HG02571 (cell line): Measurements from ENCODE around the gene CST7.

Experiments
- ATAC-seq: cut with Tn5 transposase; IDR thresholded peaks from one replicate; pipeline ENCODE4 v1.9.1; 2021; ENCODE audit warnings: mild to moderate bottlenecking, moderate library complexity; ENCODE audit not compliant: unreplicated experiment

CST7 gene

DNA sequence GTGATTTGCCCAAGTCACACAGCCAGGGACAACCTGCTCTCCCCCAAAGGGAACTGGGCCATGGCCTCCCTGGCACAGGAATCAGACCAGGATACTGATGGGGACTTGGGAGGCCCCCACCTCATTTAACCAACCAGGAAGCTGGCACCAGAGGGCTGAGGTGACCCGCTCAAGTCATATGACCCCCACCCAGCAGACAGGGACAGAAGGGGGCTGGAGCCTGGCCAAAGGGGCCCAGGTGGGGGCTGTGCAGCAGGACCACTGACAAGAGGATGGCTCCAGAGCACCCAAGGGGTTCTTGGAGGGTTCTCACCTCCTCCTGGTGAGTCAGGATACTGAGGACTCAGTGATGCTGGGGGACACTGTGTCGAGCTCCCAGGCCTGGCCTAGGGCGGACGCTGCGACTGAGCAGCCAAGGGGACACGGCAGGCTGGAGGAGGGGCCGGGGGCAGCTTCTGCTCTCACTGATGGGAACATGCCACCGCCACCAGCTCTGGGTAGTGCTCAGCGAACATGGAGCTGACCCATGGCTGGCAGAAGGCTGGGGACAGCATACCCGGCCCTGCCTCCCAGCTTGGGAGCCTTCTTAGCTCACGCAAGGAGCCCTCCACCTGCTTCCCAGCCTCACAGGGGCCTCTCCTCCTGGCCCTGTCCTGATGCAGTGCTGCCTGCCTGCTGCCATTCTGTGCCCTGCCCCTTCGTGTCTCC, 1.2 kb downstream of the CST7 start:
- no peak for ATAC-seq

DNA sequence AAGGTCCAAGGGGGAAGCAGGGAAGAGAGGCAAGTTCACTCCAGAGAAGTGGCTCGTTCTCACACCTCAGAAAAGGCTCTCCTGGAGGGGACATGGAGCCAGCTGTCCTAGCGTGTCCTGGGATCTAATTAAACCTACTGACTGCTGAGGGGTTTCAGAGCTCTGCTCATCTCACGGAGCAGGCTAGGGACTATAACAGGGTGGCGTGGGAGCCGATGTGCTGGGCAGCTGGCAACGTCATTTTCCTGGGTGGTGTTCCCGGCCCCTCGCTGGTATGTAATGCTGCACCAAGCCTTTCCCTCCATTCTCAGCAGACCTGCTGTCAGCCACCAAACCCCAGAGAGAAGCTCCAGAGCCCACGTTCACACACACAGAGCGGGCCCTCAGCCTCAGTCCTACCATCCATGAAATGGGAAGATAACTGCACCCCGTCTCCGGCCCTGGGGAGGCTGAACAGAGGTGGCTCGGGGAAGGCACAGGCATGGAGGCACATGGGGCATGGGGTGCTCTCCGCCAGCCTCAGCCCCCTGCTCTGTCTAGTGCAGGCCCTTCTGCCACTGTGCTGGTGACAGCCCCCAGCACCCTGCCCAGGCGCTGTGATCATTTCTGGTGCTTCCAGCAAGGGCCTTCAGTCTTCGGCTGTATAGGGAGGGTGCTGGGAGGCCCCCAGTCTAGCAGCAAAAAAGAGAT, 1.9 kb downstream of the CST7 start:
- ATAC-seq: no peak

DNA sequence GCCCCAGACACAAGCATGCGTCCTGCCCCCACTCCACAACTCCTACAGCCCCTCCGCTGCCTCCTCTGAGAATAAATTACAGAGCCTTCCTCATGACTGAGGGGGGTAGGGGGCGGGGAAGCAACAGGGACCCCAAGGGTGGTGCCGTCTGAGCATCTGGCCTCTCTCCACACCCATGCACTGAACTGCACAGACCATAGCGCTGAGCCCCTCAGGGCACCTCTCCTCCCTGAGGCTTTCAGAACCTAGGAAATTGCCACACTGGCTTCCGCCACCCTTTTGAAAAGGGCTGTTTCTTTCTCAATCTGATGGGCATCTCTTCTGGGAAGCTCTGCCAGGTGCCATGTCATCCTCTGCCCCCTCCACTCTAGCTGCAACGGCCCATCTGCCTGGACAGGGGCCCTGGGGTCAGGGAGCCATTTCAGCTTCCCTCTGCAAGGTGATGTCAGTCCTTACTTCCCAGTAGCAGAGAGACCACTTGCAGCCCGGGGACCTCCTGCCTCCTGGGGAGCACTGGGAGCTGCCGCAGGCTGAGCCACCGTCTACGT, 2.5 kb downstream of the CST7 start:
- ATAC-seq: no peak

DNA sequence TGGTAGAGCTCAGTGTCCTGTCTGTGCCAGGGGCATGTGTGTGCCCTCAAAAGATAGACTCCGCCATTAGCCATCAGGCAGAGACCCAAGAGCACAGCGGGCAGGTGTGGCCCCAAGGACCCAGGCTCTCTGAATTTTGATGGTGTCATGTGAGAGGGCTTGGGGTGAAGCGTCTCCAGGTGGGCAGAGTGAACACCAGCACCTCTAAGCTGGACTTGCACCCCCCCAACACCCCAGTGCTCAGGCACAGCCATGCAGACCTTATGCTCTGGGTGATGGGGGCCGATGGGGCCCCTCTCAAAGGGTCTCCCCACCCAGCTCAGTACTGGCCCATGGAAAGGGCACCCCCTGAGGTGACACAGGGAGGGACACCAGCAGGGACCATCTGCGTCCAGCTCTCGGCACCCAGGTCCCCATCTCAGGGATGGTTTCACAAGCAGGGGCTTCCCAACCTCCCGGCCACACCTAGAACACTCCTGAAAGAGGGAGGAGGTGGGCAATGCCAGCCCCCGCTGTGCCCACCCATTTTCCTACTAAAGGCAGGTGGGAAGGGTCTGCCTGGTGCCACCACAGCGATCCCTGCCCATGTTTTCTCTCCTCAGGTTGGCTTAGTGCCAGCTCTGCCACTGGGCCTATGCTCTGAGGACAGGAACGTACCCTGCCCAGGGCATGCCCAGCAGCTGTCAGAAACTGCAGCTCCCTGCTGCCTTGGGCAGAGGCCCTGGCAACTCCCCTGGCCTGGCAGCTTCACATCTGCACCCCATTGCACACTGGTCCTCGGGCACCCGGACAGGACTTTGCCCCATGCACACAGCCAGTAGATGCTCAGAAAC, 3.5 kb downstream of the CST7 start:
- ATAC-seq: no peak

DNA sequence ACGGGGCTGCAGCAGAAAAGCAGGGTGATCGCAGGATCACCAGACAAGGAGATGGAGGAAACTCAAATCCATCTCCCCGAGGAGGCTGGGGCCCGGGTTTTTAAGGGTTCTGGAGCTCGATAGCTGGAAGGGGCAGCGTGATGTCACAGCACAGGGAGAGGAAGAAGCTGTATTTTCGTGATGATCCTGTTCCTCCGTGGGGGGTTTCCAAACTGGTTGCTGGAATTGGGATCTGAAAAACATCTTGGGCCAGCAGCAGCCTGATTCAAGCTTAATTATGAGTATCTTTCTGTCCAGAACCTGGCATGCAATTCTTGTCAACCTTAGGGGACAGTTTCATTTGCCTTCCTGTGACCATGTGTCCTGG, 4.1 kb downstream of the CST7 start:
- no peak for ATAC-seq

DNA sequence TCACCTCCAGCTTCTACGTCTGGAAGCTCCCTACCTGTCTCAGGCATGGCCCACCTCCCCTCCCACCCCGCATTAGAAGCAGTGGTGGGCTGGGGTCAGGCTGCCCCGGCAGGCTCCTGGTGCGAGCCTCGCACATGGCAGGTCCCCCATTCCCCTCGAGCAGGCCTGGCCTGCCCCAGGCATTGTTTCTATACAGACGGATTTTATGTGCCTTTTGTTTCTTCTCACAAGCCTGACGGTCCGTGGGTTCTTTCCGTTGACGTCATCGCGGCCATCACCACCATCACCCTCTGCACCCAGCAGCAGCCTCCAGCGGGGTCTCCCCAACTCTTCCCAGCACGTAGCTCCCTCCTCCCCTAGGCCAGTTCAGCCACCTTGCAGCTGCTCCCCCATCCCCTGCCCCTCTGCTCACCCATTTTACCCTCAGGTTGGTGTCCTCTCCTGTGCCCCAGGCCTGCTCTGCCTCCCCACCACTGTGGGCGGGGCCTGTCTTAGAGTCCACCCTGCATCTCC, 4.6 kb downstream of the CST7 start:
- no peak for ATAC-seq

DNA sequence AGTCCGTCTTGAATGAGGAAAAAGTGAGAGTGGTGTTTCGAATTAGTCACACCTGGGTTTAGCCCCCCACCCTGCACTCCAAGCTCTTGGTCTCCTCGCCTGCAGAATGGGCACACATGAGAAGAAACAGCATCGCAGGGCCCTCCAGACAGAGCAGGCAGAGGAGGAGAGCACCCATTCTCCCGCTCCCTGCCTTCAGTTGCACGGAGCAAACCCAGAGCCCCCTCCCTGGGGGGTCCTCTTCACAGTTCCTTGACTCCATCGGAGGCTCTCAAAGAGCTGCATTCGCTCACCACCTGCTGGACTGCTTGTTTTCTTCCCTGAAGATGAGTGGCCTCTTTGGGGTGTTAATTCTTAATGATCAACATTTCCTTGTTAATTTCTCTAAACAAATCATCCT, 5.1 kb downstream of the CST7 start:
- ATAC-seq: no peak

DNA sequence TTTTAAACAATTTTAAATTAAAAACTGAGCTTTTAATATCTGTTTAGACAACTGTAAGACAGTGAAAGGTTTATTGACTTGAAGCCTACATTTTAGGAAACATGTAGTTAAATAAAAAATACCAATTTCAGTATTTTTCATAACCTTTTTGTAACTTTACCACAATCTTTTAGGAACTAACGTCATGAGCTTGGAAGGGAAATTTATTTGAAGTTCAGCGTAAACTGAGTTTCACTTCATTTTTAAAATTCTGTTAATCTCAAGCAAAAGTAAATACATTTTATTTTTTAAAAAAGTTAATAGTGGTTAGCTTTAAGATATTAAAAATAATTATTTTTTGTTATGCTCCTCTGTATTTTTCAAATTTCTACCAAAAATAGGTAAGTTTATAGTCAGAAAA, 5.5 kb downstream of the CST7 start:
- no peak for ATAC-seq

DNA sequence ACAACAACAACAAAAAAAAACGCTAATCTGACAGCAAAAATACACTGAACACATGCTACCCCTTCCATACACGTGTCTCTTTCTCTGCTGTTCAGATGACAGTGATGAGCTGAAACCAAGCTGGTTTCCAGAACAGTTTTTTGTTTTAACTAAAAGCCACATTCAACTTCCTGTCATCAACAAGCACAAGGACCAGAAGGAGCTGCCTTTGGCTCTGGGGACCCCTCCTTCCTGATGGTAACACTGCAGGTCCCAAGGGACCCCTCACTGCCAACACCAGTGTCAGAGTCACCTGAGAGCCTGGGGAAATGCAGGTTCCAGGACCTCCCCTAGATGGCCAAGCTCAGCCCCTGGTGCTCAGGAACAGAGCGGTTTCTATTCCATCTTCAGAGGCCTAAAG, 6.0 kb downstream of the CST7 start:
- peak; percentile 57 for ATAC-seq

DNA sequence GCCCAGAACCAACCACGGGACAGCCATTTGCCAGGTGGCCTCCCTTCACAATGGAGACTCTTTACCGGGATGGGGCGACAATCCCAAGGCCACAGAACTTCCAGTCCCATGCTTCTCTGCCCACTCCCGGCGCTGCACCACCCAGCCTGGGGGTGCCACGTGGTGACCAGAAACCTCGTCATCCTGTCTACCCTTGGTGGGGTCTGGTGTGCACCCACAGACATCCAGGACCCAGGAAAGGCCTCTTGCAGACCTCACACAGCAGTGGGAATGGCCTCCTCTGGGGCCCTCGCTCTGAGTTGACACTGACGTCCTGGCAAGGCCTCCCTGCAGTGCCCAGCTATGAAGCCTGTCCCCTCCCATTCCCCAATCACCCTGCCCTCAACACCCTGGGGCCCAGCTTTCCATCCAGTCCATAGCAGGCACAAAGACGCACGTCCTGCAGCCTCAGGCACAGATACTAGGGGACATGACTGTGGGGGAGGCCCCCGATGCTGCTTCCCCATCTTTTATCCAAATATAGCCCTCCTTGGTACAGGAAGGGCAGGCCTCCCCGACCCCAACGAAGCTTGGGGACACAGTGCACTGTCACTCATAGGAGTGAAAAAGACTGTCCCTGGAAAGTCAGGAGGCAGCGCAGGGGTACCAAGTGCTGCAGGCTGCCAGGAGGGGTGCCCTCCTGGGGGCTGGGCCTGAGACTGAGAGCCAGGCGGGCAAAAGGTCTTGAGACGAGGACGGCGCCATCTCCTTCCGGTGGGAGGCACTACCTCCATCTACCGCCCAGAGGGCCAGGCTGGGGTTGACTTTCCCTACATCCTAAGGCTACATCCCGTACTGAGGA, 7.2 kb downstream of the CST7 start:
- no peak for ATAC-seq

DNA sequence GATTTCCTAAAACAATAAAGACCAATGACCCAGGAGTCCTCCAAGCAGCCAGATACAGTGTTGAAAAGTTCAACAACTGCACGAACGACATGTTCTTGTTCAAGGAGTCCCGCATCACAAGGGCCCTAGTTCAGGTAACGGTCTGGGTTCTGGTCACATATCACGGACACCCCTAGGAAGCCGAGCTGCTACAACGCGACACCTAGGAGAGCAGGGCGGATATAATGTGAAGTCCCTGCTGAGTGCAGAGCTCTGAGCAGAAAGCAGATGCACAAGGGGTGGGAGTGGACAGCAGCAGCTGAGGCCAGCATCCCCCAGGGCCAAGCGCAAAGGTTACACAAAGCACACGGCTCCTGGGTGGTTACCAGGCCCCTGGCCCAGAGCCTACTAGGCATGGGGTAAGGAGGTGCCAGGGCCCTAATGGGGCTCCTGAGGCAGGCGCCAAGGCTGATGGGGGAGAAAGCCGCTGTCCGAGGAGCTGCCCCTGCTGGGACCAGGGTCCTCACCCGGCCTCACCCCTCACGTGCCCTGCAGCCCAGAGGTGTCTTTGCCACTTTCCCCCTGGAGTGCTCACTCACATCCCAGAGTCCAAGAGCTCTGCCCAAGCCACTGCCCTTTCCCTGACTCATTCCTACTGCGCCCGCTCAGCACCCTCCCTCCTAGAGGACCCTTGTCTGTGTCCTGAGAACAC, 8.4 kb downstream of the CST7 start:
- no peak for ATAC-seq

DNA sequence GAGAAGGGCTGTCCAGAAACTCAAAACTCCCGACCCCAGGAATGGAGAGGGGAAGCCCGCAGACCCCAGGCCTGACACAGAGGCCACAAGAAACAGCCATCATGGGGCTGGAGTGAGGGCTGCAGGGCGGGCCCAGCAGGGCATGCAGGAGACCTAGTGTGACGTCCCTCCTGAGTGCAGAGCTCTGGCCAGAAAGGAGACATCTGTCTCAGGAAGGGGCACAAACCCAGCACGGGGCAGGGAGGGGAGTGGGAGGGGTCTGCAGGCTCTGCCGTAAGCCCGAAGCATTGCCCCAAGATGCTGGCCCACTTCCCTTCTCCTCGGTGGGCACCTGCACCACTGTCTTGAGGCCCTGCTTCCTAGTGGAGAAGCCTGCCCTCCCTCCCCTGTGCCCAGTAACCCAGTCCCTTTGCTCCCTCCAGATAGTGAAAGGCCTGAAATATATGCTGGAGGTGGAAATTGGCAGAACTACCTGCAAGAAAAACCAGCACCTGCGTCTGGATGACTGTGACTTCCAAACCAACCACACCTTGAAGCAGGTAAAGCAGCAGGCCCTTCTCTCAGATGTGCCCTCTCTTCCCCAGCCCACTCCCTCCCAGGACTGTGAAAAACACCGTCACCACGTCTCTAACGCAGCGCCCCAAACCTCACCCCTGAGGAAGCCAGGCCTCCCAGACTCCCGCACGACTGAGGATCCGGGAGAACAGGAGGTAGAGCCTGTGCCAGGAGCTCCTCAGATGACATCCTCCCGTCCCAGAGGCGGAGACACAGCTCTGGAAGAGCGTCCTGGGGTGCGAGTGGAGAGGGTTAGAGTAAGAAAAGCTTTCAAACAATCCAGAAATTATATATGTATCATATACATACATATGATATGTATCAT, 9.7 kb downstream of the CST7 start:
- ATAC-seq: no peak

DNA sequence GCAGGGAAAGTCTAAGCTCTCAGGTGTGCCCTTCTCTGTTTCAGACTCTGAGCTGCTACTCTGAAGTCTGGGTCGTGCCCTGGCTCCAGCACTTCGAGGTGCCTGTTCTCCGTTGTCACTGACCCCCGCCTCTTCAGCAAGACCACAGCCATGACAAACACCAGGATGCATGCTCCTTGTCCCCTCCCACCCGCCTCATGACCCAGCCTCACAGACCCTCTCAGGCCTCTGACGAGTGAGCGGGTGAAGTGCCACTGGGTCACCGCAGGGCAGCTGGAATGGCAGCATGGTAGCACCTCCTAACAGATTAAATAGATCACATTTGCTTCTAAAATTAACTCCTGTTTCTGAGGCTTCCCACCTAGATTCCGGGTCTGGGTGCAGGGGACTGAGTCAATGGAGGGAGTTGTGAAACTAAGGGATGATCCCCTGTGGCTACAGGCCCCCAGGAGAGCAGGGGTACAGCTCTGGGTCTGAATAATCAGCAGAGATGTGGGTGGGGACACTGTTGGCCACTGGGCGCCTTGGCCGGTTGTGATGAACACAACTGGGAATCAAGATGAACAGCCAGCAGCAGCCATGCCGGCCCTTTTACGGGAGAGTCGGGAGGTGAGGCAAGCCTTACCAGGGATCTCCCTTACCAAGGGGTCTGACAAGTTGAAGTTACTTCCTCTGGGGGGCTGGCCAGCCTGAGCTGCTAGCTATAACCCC, 10.7 kb downstream of the CST7 start:
- ATAC-seq: no peak

DNA sequence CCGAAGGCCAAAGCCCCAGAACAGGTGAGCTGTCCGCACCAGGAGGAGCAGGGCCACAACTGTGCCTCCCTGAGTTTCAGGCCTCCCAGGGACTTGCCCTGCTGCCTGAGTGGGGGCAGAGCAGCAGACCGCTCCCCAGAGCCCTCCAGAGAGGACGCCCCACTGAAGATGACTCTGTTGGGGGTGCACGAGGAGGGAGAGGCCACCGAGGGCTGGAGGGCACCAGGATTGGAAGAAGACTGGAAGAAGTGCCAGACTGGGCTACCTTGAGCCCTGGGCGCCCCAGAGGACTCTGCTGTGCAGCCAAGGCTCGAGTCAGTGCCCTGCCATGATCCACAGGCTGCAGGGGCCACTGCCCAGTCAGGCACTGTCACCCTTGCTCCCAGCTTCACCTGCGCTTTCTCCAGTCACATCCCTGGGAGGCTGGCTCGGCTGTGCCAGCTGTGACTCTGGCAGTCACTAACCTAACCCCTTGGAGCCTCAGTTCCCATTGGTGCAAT, 11.3 kb downstream of the CST7 start:
- ATAC-seq: no peak

DNA sequence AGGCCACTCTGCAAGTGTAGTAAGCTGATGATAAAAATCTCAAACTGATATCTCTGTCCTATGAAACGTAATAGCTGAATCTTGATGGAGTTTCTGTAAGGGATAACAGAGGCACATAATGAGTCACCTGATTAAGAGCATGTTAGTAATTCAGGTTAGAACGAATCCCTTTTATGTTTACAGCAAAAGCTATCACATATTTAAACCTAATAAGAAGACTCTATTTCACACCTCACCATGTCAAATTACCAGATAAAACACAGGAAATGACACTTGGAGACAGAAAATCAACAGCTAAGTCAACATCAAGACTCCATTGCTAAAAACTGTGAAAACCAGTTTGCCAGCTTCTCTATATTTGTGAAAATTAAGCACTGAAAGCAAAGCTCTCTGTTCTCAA, 11.8 kb downstream of the CST7 start:
- no peak for ATAC-seq

DNA sequence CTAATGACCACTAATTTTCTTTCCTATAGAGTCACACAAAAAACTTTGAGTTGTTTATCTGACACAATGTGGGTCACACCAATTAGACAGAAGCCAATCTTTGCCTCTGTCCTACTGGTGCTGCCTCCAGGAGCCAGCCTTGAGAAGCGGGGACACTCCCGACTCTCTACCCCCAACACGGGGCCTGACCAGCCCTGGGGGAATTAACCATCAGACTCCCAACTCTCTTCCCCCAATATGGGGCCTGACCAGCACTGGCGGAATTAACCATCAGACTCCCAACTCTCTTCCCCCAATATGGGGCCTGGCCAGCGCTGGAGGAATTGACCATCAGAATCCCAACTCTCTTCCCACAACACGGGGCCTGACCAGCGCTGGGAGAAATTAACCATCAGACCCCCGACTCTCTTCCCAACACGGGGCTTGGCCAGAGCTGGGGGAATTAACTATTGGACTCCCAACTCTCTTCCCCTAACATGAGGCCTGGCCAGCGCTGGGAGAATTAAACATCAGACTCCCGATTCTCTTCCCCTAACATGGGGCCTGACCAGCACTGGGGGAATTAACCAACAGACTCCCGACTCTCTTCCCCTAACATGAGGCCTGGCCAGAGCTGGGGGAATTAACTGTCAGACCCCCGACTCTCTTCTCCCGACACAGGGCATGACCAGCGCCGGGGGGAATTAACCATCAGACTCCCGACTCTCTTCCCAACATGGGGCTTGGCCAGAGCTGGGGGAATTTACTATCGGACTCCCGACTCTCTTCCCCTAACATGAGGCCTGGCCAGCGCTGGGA, 12.5 kb downstream of the CST7 start:
- ATAC-seq: no peak

DNA sequence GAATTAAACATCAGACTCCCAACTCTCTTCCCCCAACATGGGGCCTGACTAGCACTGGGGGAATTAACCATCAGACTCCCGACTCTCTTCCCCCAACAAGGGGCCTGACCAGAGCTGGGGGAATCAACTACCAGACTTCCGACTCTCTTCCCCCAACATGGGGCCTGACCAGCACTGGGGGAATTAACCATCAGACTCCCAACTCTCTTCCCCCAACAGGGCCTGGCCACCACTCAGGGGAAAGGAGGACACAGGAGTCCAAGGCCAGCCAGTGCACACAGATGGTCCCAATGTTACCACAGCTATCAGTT, 13.1 kb downstream of the CST7 start:
- ATAC-seq: no peak

DNA sequence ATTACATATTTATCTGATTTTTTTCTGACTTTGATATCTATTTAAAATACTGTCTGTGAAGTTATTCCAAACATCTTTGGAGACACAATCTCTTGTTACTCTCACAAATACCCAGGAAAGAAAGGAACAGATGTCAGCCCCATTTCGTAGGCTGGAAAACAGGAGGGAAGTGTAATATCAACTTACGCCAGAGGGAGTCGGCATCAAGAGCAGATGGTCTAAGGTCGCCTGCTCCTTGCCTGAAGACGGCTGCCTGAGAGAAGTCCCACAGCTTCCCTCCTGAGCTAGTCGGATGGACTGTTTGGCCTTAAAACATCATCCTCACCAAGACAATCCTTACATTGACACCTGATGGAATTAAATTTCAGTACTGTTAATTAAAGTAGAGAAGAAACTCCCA, 13.4 kb downstream of the CST7 start:
- ATAC-seq: no peak
